ENCODE data around the gene STEAP1B. TPM values are rescaled to one million over a fixed set of nuclear protein-coding genes. Genes with fewer than 3 reads are reported as not detected.
"Not testable (repeated sequence)": the region's sequence is repeated elsewhere in the genome, so short reads cannot be mapped to it uniquely, and the experiment has no call there.

The STEAP1B gene
- total RNA-seq, 1 experiment from 2014 or later: 0.27 TPM

GRCh38 chr7:22542254-22542653 lies 42.3 kb upstream of the STEAP1B start (continued):
- TF ChIP-seq SRF (IDR thresholded peaks at IDR 0.05; ENCODE audit: low read depth): no peak
- no peak for TF ChIP-seq MAX (IDR thresholded peaks at IDR 0.05)

GRCh38 chr7:22541789-22542188 lies 41.8 kb upstream of the STEAP1B start:
- no TSS peak for BruUV-seq (replicated peaks)
- Histone ChIP-seq H3K4me2 (ENCODE audit: low read length) (no peak overlapping the region), H3K9ac (ENCODE audit: low read length) (no peak overlapping the region), H3K4me1 (ENCODE audit: control insufficient read depth in 1 of 2, insufficient read depth in 2 of 2, low read length in 2 of 2) (no peaks in the 10 kb centered on the region), H3K4me3 (replicated peaks in 1 of 2; ENCODE audit: low read depth in 1 of 2, low read length in 2 of 2) (no peak overlapping the region), H3K27ac (ENCODE audit: low read depth, low read length) (no peak overlapping the region), H3K9me3 (ENCODE audit: control insufficient read depth in 1 of 2, insufficient read depth in 1 of 2, low read depth in 1 of 2, low read length in 2 of 2) (no peaks in the 10 kb centered on the region), H3K9me2 (ENCODE audit: insufficient read depth) (no peaks in the 10 kb centered on the region), H3K36me3 (ENCODE audit: control insufficient read depth in 1 of 2, insufficient read depth in 2 of 2, low read length in 2 of 2) (no peaks in the 10 kb centered on the region), H3K79me2 (ENCODE audit: insufficient read depth, low read length) (no peaks in the 10 kb centered on the region), H4K20me1 (ENCODE audit: insufficient read depth) (no peaks in the 10 kb centered on the region), H2AFZ (ENCODE audit: low read depth, low read length, poor library complexity, severe bottlenecking) (no peak overlapping the region), H3K27me3 (ENCODE audit: insufficient read depth, low read length) (no peaks in the 10 kb centered on the region; the same call in 1 of the 2 replicates)
- ChIA-PET POLR2A (interaction anchor here (0.7 kb wide), 1 partner anchor 237 kb away, joined by 3 read pairs; no protein-coding TSS in a partner anchor), CTCF (no interaction called here), RAD21 (ENCODE audit: low non-redundant PET in 1 of 2, low total read pairs in 2 of 2, uncharacterized antibody in 2 of 2, unreplicated experiment in 2 of 2) (no interaction called here)
- intact Hi-C loops (cut with micrococcal nuclease): no loop called here
- no peak for ATAC-seq
- no peak for TF ChIP-seq TCF7L2 (IDR thresholded peaks at IDR 0.05; ENCODE audit: borderline replicate concordance, extremely low read depth, insufficient read depth, insufficient read length)
- TF ChIP-seq YY1 (IDR thresholded peaks at IDR 0.05; ENCODE audit: extremely low read depth, insufficient replicate concordance, low read depth, low read length): no peak
- TF ChIP-seq CTCF (IDR thresholded peaks at IDR 0.05 in 2 of 3, conservative IDR thresholded peaks at IDR 0.05 in 1 of 3; ENCODE audit: borderline replicate concordance in 1 of 3, insufficient read depth in 1 of 3, low read depth in 2 of 3, low read length in 2 of 3): no peak
- TF ChIP-seq EGR1 (IDR thresholded peaks at IDR 0.05; ENCODE audit: low read depth): no peak
- no peak for TF ChIP-seq JUND (IDR thresholded peaks at IDR 0.05)
- no peak for TF ChIP-seq POLR2AphosphoS5 (IDR thresholded peaks at IDR 0.05; ENCODE audit: low read depth, low read length)
- TF ChIP-seq SIN3A (IDR thresholded peaks at IDR 0.05; ENCODE audit: low read depth): no peak
- TF ChIP-seq ZFX (IDR thresholded peaks at IDR 0.05): no peak
- TF ChIP-seq ATF3 (IDR thresholded peaks at IDR 0.05): no peak
- no peak for TF ChIP-seq ZNF274 (IDR thresholded peaks at IDR 0.05; ENCODE audit: low read depth, low read length)
- TF ChIP-seq RAD21 (IDR thresholded peaks at IDR 0.05; ENCODE audit: low read depth): no peak
- no peak for TF ChIP-seq ELF1 (IDR thresholded peaks at IDR 0.05; ENCODE audit: borderline replicate concordance, low read depth)
- no peak for TF ChIP-seq EZH2phosphoT487 (IDR thresholded peaks at IDR 0.05; ENCODE audit: borderline replicate concordance)
- TF ChIP-seq FOSL1 (IDR thresholded peaks at IDR 0.05; ENCODE audit: low read depth): no peak
- no peak for DNase-seq (ENCODE audit: low read depth, low spot score)

- intact Hi-C loops (cut with micrococcal nuclease); H3K79me2 ChIP-seq (ENCODE audit: insufficient read depth, low read length); H3K4me3 ChIP-seq (replicated peaks in 1 of 2; ENCODE audit: low read depth in 1 of 2, low read length in 2 of 2); H3K27ac ChIP-seq (ENCODE audit: low read depth, low read length); H3K9me3 ChIP-seq (ENCODE audit: control insufficient read depth in 1 of 2, insufficient read depth in 1 of 2, low read depth in 1 of 2, low read length in 2 of 2); DNase-seq (ENCODE audit: low read depth, low spot score); H3K9me2 ChIP-seq (ENCODE audit: insufficient read depth); H3K36me3 ChIP-seq (ENCODE audit: control insufficient read depth in 1 of 2, insufficient read depth in 2 of 2, low read length in 2 of 2); RAD21 ChIA-PET (ENCODE audit: low non-redundant PET in 1 of 2, low total read pairs in 2 of 2, uncharacterized antibody in 2 of 2, unreplicated experiment in 2 of 2); H2AFZ ChIP-seq (ENCODE audit: low read depth, low read length, poor library complexity, severe bottlenecking); H3K4me1 ChIP-seq (ENCODE audit: control insufficient read depth in 1 of 2, insufficient read depth in 2 of 2, low read length in 2 of 2); BruUV-seq (replicated peaks); H4K20me1 ChIP-seq (ENCODE audit: insufficient read depth); CTCF ChIA-PET; ATAC-seq; H3K9ac ChIP-seq (ENCODE audit: low read length); H3K27me3 ChIP-seq (ENCODE audit: insufficient read depth, low read length); POLR2A ChIA-PET; H3K4me2 ChIP-seq (ENCODE audit: low read length): not testable (repeated sequence)
Observed at GRCh38 chr7:22528537-22528936, 28.5 kb upstream of the STEAP1B start.

Data from HCT116 (cell line).